ENCODE data around the gene GAS2L3. TPM values are rescaled to one million over a fixed set of nuclear protein-coding genes. Genes with fewer than 3 reads are reported as not detected.
"Not testable (repeated sequence)": the region's sequence is repeated elsewhere in the genome, so short reads cannot be mapped to it uniquely, and the experiment has no call there.

GAS2L3 gene
- total and polyA plus RNA-seq, 2 donors, result 2.0 to 60.9 TPM

DNA sequence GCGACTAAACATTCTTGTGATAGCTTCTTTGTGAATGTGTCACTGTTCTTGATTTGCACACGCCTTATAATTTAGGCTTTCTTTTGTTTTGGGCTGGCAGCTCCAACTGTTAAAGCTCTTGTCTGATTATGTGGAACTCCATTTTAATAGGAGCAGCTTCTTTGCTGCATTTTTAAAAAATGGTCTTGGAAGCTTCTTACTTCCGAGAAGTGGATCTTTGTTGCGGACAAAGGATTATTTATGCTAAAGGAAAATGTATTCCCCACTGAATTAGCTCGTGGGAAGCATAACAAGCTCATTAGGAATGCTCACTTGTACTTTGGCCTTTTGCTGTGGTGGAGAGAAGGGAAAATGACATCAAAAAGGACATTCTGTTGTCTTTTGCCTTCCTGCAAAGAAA is 20.0 kb downstream of the GAS2L3 start:
- WGBS, result 50% methylated on average over 5 of the region's 5 CpGs
- no peak for DNase-seq (ENCODE audit: extremely low spot score)
- H3K4me3 ChIP-seq (ENCODE audit: low read depth, low read length), result no peak overlapping the region

DNA sequence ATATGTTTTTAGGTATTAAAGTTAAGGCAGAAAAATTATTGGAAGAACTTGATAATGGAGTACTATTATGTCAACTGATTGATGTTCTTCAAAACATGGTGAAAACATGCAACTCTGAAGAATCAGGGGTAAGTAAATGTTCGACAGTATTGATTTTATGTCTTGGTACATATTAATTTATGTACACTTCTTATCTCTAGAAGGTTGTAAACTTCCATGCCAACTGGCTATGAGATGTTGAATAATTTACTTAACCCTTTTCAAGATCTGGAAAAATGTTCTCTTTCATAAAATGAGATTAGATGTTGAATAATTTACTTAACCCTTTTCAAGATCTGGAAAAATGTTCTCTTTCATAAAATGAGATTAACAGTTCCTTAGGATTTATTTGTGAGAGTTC is 28.1 kb downstream of the GAS2L3 start:
- H3K4me1 ChIP-seq (ENCODE audit: insufficient read depth), result no peaks in the 10 kb centered on the region
- H3K4me3 ChIP-seq (ENCODE audit: low read depth, low read length), result no peak overlapping the region
- no peaks in the 10 kb centered on the region for H3K36me3 ChIP-seq (ENCODE audit: insufficient read depth)
- no peak overlapping the region for H3K27ac ChIP-seq (ENCODE audit: low read depth)
- no peak for DNase-seq (ENCODE audit: extremely low spot score)
- WGBS, result 76% methylated on average over 1 of the region's 1 CpG

More for the DNA sequence above, 20.0 kb downstream of the GAS2L3 start:
- Histone ChIP-seq H3K4me1 (ENCODE audit: insufficient read depth) (no peaks in the 10 kb centered on the region), H3K27ac (ENCODE audit: low read depth) (no peak overlapping the region), H3K36me3 (ENCODE audit: insufficient read depth) (no peaks in the 10 kb centered on the region)

DNA sequence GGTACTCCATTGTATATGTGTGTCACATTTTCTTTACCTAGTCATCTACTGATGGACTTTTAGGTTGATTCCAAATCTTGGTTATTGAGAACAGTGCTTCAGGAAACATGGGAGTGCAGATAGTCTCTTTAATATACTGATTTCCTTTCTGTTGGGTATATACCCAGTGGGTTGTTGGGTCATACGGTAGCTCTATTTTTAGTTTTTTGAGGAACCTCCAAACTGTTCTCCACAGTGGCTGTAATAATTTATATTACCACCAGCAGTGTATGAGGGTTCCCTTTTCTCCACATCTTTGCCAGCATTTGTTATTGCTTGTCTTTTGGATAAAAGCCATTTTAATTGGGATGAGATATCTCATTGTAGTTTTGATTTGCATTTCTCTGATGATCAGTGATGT is 29.5 kb downstream of the GAS2L3 start:
- WGBS, result 89% methylated on average over 1 of the region's 1 CpG

DNA sequence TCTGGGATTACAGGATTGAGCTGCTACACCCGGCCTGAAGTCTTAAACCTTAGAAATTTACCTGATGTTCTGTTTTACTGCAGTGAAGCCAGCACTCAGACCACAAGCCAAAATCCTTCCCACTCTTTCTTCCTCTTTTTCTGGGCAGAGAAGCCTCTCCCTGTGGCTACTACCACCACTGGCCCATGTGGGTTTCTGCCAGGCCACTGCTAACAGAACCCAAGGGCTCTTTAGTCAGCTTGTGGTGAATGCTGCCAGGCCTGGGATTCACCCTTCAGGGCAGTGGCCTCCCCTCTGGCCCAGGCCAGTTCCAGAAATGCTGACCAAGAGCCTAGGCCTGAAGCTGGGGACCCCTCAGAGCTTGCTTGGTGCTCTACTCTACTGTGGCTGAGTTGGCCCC is 35.3 kb downstream of the GAS2L3 start:
- no peak overlapping the region for H3K27ac ChIP-seq (ENCODE audit: low read depth)
- H3K36me3 ChIP-seq (ENCODE audit: insufficient read depth), result no peaks in the 10 kb centered on the region
- DNase-seq (ENCODE audit: extremely low spot score), result no peak
- WGBS, result 86% methylated on average over 1 of the region's 1 CpG
- H3K4me1 ChIP-seq (ENCODE audit: insufficient read depth), result no peaks in the 10 kb centered on the region
- H3K4me3 ChIP-seq (ENCODE audit: low read depth, low read length), result no peak overlapping the region

More for the DNA sequence above, 29.5 kb downstream of the GAS2L3 start:
- H3K4me3 ChIP-seq (ENCODE audit: low read depth, low read length); H3K4me1 ChIP-seq (ENCODE audit: insufficient read depth); DNase-seq (ENCODE audit: extremely low spot score); H3K36me3 ChIP-seq (ENCODE audit: insufficient read depth); H3K27ac ChIP-seq (ENCODE audit: low read depth): not testable (repeated sequence)

DNA sequence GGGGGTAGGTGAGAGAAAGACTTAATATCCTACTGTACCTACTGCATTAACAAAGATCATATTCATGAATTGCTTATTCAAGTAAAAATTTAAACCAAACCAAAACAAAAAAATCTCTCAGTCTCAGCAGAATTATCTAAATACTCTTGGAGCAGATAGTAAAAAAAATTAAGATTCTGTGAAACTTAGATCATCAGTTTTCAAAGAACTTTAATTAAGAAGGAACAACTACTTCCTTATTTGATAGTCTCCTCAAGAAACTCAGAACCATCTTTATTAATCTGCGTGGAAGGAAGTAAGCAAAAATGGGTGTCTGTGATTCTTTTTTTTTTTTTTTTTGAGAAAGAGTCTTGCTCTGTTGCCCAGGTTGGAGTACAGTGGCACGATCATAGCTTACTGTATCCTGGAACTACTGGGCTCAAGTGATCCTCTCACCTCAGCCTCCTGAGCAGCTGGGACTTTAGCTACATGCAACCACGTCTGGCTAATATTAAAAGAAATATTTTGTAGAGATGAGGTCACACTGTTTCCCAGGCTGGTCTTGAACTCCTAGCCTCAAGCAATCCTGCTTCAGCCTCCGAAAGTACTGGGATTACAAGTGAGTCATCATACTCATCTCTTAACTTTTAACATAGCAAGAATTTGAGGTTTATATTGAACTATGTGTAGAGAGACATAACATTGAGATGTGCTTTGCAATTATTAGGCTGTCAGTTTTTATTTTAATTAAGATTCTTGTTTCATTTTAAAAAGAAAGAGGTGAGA is 37.4 kb downstream of the GAS2L3 start:
- 86% methylated on average over 4 of the region's 4 CpGs for WGBS

DNA sequence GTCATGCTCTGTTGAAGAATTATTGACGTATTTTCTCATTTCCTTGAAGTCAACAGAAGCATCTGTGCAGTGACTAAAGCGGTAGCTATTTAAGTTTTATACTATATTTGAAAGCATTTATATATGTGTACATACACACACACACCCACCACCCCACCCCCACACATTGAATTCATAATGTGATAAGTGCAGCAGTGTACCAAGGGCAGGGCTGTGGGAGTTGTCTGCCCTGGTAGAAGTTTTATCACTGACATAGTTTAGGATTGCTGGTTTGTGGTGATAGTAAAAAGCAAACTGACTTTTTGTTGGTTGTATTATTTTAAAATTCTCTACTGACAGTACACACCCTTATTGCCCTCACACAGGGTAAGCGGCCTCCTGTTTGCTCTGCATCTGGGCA is 39.1 kb downstream of the GAS2L3 start:
- no peak for DNase-seq (ENCODE audit: extremely low spot score)
- H3K4me3 ChIP-seq (ENCODE audit: low read depth, low read length), result no peak overlapping the region
- 84% methylated on average over 3 of the region's 3 CpGs for WGBS
- H3K27ac ChIP-seq (ENCODE audit: low read depth), result no peak overlapping the region
- no peaks in the 10 kb centered on the region for H3K36me3 ChIP-seq (ENCODE audit: insufficient read depth)
- H3K4me1 ChIP-seq (ENCODE audit: insufficient read depth), result no peaks in the 10 kb centered on the region

More for the DNA sequence above, 37.4 kb downstream of the GAS2L3 start:
- Histone ChIP-seq H3K4me3 (ENCODE audit: low read depth, low read length) (no peak overlapping the region), H3K27ac (ENCODE audit: low read depth) (no peak overlapping the region), H3K4me1 (ENCODE audit: insufficient read depth) (no peaks in the 10 kb centered on the region), H3K36me3 (ENCODE audit: insufficient read depth) (no peaks in the 10 kb centered on the region)
- no peak for DNase-seq (ENCODE audit: extremely low spot score)

DNA sequence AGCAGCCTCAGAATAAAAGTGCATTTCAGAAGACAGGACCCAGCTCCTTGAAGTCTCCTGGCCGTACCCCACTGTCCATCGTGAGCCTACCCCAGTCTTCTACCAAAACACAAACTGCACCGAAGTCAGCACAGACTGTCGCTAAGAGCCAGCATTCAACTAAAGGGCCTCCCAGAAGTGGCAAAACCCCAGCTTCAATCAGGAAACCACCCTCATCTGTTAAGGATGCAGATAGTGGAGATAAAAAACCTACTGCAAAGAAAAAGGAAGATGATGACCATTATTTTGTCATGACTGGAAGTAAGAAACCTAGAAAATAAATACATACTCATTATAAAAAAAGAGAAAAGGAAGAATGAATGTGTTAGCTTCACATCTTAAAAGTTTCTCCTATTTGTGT is 51.1 kb downstream of the GAS2L3 start:
- H3K4me3 ChIP-seq (ENCODE audit: low read depth, low read length), result no peak overlapping the region
- DNase-seq (ENCODE audit: extremely low spot score), result no peak
- WGBS, result 84% methylated on average over 4 of the region's 4 CpGs
- no peak overlapping the region for H3K27ac ChIP-seq (ENCODE audit: low read depth)
- no peaks in the 10 kb centered on the region for H3K4me1 ChIP-seq (ENCODE audit: insufficient read depth)
- no peaks in the 10 kb centered on the region for H3K36me3 ChIP-seq (ENCODE audit: insufficient read depth)

DNA sequence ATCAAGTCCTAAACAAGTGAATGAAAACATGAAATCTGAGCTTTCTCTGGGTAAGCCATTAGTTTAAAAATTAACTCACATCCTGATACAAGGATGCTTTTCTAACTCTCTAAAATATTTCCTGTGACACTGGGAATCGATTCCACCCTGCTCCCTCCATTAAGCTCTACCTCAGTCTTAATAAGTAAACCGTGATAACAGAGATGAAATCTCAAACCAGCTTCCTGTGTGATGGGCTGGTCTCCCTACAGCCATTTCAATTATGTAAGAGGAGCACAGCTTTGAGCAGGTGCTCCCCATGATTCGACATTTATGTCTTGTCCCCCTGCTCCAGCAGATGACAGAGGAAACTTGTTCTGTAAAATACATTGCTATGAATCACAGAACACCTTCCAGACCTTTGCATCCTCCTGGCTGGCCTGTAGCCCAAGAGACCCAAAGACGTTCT is 59.0 kb downstream of the GAS2L3 start:
- WGBS, result 50% methylated on average over 4 of the region's 4 CpGs
- no peak for DNase-seq (ENCODE audit: extremely low spot score)
- H3K4me3 ChIP-seq (ENCODE audit: low read depth, low read length), result no peak overlapping the region

DNA sequence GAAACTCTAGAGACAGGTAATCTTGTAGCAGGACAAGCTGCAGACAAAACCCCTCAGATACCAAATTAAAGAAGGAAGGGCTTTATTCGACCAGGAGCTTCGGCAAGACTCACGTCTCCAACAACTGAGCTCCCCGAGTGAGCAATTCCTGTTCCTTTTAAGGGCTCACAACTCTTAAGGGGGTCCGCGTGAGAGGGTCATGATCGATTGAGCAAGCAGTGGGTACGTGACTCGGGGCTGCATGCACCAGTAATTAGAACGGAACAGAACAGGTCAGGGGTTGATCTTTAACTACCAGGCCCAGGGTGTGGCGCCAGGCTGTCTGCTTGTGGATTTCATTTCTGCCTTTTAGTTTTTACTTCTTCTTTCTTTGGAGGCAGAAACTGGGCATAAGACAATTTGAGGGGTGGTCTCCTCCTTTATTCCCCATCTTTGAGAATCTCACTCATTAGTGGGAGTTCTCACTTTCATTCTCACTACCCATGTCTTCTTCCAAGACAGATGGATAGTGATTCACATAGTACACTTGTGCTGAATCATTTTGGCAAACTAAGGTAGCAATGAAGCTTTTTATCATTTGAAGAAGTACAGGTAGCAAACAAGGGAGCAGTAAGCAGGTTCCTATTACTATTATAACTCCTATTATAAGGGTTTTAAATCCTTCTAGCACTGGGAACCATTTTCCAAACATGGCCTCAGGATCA is 59.8 kb downstream of the GAS2L3 start:
- DNase-seq (ENCODE audit: extremely low spot score); H3K27ac ChIP-seq (ENCODE audit: low read depth); H3K36me3 ChIP-seq (ENCODE audit: insufficient read depth); H3K4me1 ChIP-seq (ENCODE audit: insufficient read depth); H3K4me3 ChIP-seq (ENCODE audit: low read depth, low read length): not testable (repeated sequence)
- WGBS, result 94% methylated on average over 11 of the region's 11 CpGs

More for the DNA sequence above, 59.0 kb downstream of the GAS2L3 start:
- no peaks in the 10 kb centered on the region for H3K36me3 ChIP-seq (ENCODE audit: insufficient read depth)
- H3K27ac ChIP-seq (ENCODE audit: low read depth), result no peak overlapping the region
- H3K4me1 ChIP-seq (ENCODE audit: insufficient read depth), result no peaks in the 10 kb centered on the region

DNA sequence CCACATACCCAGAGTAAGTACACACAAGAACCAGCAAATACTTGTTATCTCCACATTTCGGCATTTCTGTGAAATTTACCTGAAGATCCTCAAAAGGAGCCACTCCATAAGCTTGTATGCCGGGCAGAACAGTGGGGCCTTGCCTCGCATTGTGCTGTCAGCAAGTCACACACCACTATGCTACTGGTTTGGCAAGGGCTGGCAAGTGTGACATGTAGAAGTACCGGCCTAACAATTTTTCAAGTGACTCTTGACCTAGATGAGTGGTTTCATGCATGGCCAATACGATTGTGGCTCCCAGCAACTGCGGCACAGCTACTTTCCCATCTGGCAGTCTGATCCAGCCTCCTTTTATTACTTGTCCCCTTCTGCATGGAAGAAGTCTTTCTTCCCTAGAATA is 69.8 kb downstream of the GAS2L3 start:
- no peak overlapping the region for H3K27ac ChIP-seq (ENCODE audit: low read depth)
- no peak overlapping the region for H3K4me3 ChIP-seq (ENCODE audit: low read depth, low read length)
- no peak for DNase-seq (ENCODE audit: extremely low spot score)
- no peaks in the 10 kb centered on the region for H3K4me1 ChIP-seq (ENCODE audit: insufficient read depth)
- no peaks in the 10 kb centered on the region for H3K36me3 ChIP-seq (ENCODE audit: insufficient read depth)
- WGBS, result 87% methylated on average over 6 of the region's 6 CpGs

DNA sequence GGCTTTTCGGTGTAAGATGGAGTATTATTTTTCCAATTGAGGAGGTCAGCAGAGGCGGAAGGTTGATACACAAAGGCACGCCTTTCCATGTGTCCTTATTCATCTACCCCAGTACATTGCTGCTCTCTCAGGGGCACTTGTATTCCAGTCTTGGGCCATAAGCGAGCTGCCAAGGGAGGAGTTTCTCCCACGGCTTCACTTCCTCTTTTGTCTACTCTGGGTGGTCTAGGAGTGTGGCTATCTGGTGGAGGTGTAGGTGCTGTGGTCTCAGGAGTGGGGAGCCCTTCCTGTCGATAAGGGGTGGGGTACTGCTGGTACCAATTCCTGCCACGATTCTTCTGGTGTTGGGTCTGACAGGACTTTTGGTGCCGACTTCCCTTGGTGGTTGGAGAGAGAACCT is 73.4 kb downstream of the GAS2L3 start:
- H3K27ac ChIP-seq (ENCODE audit: low read depth), result no peak overlapping the region
- H3K4me3 ChIP-seq (ENCODE audit: low read depth, low read length), result no peak overlapping the region
- H3K4me1 ChIP-seq (ENCODE audit: insufficient read depth), result no peaks in the 10 kb centered on the region
- no peak for DNase-seq (ENCODE audit: extremely low spot score)
- WGBS, result 86% methylated on average over 8 of the region's 8 CpGs
- H3K36me3 ChIP-seq (ENCODE audit: insufficient read depth), result no peaks in the 10 kb centered on the region

DNA sequence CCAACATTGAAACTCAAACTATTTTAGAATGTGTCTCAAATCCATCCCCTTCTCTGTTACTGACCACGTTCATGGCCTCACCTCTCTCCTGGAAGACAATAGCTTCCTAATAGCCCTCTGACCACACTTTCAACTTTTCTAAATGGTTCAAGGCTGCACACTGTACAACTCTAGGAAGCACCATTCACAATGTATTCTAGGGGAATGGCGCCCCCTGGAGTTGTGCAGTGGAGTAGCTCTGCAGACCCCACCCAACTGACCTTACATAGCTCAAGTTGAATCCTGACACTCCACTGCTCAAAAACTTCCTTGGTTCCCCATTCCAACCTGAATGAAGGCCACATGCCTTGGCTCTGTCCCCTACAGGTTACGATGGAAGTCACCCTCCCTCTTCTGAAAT is 77.6 kb downstream of the GAS2L3 start:
- Histone ChIP-seq H3K27ac (ENCODE audit: low read depth) (no peak overlapping the region), H3K4me3 (ENCODE audit: low read depth, low read length) (no peak overlapping the region), H3K36me3 (ENCODE audit: insufficient read depth) (no peaks in the 10 kb centered on the region), H3K4me1 (ENCODE audit: insufficient read depth) (no peaks in the 10 kb centered on the region)
- DNase-seq (ENCODE audit: extremely low spot score), result no peak
- WGBS, result 77% methylated on average over 3 of the region's 3 CpGs

DNA sequence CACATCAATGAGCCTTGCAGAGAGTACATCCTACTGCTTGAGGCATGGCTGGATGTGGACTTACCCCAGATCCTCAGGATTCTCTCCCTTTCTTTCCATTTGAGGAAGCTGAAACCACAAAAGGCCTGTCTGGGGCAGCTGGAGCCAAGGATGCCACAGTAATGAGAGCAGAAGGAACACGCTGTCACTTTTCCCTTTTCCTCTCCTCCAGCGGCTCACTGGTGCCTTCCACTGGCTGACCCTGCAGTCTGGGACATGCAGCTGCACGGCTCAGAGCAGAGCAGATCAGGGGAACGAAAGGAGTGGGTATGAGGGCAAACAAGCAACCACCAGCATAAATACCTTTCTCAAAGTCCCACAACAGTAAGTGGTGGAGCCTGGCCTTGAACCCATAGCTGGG is 78.2 kb downstream of the GAS2L3 start:
- H3K4me1 ChIP-seq (ENCODE audit: insufficient read depth), result no peaks in the 10 kb centered on the region
- 82% methylated on average over 4 of the region's 4 CpGs for WGBS
- no peak for DNase-seq (ENCODE audit: extremely low spot score)

DNA sequence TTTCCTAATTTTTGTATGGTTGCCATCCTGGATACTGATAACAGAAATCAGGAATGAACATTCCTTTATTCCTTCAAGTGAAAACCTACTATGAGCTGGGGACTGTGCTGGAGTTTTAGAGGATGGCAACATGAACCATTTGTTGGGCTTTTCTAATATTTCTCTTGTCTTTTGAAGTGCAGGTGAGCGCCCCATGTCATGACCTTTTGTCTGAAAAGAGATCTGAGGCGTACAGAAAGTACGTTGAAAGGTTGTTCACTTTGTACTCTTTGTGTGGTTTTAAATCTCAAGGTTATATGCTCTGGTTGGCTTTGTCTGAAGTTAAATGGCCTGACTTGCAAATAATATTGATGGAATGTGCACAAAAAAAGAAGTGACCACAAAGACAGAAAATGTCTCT is 79.0 kb downstream of the GAS2L3 start:
- Histone ChIP-seq H3K4me1 (ENCODE audit: insufficient read depth) (no peaks in the 10 kb centered on the region), H3K36me3 (ENCODE audit: insufficient read depth) (no peaks in the 10 kb centered on the region), H3K4me3 (ENCODE audit: low read depth, low read length) (no peak overlapping the region), H3K27ac (ENCODE audit: low read depth) (no peak overlapping the region)
- WGBS, result 81% methylated on average over 3 of the region's 3 CpGs
- no peak for DNase-seq (ENCODE audit: extremely low spot score)

More for the DNA sequence above, 78.2 kb downstream of the GAS2L3 start:
- H3K27ac ChIP-seq (ENCODE audit: low read depth), result no peak overlapping the region
- H3K36me3 ChIP-seq (ENCODE audit: insufficient read depth), result no peaks in the 10 kb centered on the region
- H3K4me3 ChIP-seq (ENCODE audit: low read depth, low read length), result no peak overlapping the region
